ENCODE measurements around the gene MACROD2. TPM values are rescaled to one million over a fixed set of nuclear protein-coding genes. Genes with fewer than 3 reads are reported as not detected.

Gene MACROD2
- total RNA-seq, 4 donors from 2014 or later: 10.0 to 24.0 (median 17.0) TPM

DNA sequence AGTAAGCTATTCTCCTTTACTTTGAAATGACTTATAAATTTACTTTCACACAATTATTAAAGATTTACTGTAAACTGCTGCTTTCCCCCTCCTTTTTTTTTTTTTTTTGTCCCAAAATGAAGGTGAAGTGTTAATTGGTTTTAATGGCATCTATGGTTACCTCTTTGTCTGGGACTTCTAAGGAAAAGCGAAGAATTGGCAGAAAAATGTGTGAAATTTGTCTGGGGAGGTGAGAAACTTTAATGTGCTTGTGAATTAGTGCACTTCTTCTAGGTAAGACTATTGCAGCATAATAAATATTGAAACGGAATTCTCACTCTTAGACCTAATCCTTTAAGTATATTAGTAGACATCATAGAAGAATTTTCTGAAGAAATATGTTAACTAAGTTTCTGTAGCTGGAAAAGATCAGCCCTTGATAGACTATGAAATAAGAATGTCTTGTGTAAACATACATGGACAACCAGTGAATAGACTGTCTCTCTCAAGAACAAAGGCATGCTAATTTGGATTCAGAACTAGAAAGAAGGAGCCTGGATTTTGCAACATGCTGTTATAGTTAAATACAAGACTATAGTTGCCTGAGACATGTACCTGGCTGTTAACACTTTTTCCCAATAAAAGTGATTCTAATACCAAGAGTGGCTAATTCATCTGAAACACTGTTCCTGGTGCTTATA is 318.2 kb downstream of the MACROD2 start:
- DNase-seq (ENCODE audit: low spot score in 2 of 2): no peak
- TF ChIP-seq POLR2A (IDR thresholded peaks at IDR 0.05): no peak
- H3K4me3 ChIP-seq (ENCODE audit: low read depth, poor library complexity, severe bottlenecking): no peak overlapping the region
- intact Hi-C loops (cut with DNase I; ENCODE audit: low total_unique reads): no loop called here
- 84 to 88% methylated on average over 2 of the region's 2 CpGs for WGBS, 2 donors

DNA sequence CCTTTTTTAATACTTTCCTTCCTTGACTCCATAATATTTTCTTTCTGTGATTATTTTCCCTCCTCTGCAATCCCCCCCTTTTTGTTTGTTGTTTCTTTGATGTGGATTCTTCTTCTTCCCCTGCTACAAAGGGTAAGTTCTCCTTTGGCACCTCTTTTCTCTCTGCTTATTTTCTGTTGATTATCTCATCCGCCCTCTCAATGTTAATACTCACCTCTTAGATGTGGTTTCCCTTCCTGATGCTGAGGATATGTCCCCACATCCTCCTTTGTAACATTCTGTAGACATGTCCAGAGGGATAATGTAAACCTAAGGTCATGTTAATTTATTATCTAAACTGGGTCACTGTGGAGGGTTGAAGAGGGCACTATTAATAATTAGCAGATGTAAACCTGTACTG is 324.4 kb downstream of the MACROD2 start:
- intact Hi-C loops (cut with DNase I; ENCODE audit: low total_unique reads): no loop called here
- 88 to 100% methylated on average over 1 of the region's 1 CpG for WGBS, 2 donors

DNA sequence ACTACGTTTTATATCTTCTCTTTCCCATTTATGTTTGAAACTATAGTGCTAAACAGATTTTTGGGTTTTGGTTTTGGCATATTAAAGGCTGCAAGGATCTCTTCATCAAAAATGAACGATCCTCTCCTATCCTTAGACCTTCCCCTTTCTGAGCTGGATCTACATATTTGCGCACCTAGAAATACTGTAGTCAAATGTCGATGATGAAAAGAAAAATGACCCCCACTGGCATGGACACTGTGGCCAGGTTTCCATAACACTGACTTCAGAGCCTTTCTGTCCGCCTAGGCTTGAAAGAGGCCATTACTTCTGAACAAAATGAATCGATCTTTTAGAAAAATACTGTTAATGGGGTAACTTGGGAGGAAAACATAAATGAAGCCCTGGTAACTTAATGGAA is 336.3 kb downstream of the MACROD2 start:
- no peak overlapping the region for H3K4me3 ChIP-seq (ENCODE audit: low read depth, poor library complexity, severe bottlenecking)
- intact Hi-C loops (cut with DNase I; ENCODE audit: low total_unique reads): no loop called here
- no peak for DNase-seq (ENCODE audit: low spot score in 2 of 2)
- TF ChIP-seq, protein P1, sequence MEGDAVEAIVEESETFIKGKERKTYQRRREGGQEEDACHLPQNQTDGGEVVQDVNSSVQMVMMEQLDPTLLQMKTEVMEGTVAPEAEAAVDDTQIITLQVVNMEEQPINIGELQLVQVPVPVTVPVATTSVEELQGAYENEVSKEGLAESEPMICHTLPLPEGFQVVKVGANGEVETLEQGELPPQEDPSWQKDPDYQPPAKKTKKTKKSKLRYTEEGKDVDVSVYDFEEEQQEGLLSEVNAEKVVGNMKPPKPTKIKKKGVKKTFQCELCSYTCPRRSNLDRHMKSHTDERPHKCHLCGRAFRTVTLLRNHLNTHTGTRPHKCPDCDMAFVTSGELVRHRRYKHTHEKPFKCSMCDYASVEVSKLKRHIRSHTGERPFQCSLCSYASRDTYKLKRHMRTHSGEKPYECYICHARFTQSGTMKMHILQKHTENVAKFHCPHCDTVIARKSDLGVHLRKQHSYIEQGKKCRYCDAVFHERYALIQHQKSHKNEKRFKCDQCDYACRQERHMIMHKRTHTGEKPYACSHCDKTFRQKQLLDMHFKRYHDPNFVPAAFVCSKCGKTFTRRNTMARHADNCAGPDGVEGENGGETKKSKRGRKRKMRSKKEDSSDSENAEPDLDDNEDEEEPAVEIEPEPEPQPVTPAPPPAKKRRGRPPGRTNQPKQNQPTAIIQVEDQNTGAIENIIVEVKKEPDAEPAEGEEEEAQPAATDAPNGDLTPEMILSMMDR (IDR thresholded peaks at IDR 0.05): no peak
- TF ChIP-seq POLR2A (IDR thresholded peaks at IDR 0.05): no peak
- WGBS, 2 donors: 76 to 89% methylated on average over 6 of the region's 6 CpGs

More for the DNA sequence above, 324.4 kb downstream of the MACROD2 start:
- no peak overlapping the region for H3K4me3 ChIP-seq (ENCODE audit: low read depth, poor library complexity, severe bottlenecking)
- no peak for DNase-seq (ENCODE audit: low spot score in 2 of 2)
- no peak for TF ChIP-seq POLR2A (IDR thresholded peaks at IDR 0.05)
- TF ChIP-seq, protein P1 (IDR thresholded peaks at IDR 0.05): no peak

DNA sequence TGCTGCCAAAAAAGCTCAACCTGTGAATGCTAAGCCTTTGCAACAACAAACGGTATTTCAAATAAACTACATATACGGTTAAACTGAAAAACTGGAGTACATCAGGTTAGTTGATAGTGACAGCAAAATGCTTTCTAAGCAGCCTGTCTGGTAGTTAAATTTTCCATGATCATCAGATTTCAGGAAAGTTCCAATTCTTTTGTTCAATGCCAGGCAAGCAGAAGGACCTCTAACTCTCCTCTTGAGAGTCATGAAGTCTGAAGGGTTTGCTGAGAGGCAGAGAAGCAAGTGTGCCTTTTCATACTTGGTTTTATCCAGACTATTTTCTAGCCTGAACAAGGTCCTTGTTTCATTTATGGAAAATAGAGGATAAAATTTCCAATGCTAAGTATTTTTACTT is 337.6 kb downstream of the MACROD2 start:
- DNase-seq (ENCODE audit: low spot score in 2 of 2): no peak
- TF ChIP-seq POLR2A (IDR thresholded peaks at IDR 0.05): no peak
- TF ChIP-seq, protein P1 (IDR thresholded peaks at IDR 0.05): no peak
- WGBS, 2 donors: 79 to 84% methylated on average over 2 of the region's 2 CpGs
- no peak overlapping the region for H3K4me3 ChIP-seq (ENCODE audit: low read depth, poor library complexity, severe bottlenecking)
- intact Hi-C loops (cut with DNase I; ENCODE audit: low total_unique reads): no loop called here

DNA sequence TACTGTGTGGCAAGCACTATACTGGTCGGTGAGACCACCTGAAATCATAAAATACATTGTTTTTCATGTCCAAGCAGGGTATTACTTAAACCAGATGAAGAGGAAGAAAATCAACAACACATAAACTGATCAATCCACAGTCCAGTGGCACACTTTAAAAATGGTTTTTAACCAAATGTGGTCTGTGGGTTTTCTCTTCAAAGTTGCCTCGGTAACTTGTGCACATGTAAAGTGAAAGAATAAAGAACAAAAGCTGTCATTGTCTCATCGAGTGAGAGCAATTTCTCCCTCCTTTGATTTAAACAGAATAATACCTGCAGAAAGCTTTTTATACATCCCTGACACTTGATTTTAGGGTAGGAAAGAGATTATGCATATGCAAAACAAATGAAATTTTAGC is 338.4 kb downstream of the MACROD2 start:
- intact Hi-C loops (cut with DNase I; ENCODE audit: low total_unique reads): no loop called here
- WGBS, 2 donors: 59 to 74% methylated on average over 3 of the region's 3 CpGs
- no peak for DNase-seq (ENCODE audit: low spot score in 2 of 2)
- no peak for TF ChIP-seq POLR2A (IDR thresholded peaks at IDR 0.05)
- TF ChIP-seq, protein P1 (IDR thresholded peaks at IDR 0.05): no peak
- H3K4me3 ChIP-seq (ENCODE audit: low read depth, poor library complexity, severe bottlenecking): no peak overlapping the region

DNA sequence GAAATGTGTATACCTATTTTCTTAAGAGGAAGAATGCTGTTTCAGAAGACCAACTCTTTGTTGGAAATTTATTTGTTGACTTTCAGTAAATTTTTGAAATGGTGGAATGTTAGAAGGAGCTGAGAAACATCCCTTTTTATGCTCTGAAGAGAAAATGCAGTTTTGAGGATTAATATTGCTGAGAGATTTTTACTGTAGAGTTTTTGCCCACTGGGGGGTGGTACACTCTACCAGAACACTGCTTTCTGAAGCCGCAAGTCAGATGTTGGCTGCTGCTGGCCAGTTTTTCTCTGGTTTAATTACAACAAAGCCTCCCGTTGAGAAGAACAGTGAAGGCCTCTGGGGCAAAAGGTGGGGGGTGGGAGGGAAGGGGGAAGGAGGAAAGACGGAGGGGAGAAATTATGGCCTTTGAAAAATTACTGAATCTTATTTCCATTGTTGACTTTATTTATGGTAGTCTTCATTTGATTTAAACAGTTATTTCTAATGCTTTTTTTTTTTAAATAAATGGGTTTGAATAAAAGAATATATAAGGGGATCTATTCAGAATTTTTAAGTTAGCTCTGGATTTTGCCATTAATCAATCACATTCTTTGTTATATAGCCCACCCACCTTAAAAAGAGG is 339.1 kb downstream of the MACROD2 start:
- H3K4me3 ChIP-seq (ENCODE audit: low read depth, poor library complexity, severe bottlenecking): no peak overlapping the region
- intact Hi-C loops (cut with DNase I; ENCODE audit: low total_unique reads): no loop called here
- DNase-seq (ENCODE audit: low spot score in 2 of 2): no peak
- 11 to 13% methylated on average over 3 of the region's 3 CpGs for WGBS, 2 donors
- TF ChIP-seq POLR2A (IDR thresholded peaks at IDR 0.05): no peak
- TF ChIP-seq, protein P1 (IDR thresholded peaks at IDR 0.05): no peak
